SK-N-SH treated with all-trans-retinoic acid at 6 μM for 48 hours (cell line): ENCODE measurements around the gene FLYWCH2.

ENCODE experiments used
- ARNTL ChIP-seq: fragments of 450-650 bp; formaldehyde crosslinking; IDR thresholded peaks from 2 replicates; pipeline ENCODE4 v1.5.0; 2020; ENCODE audit warnings: low read depth, mild to moderate bottlenecking, moderate library complexity, borderline replicate concordance
- BACH2 ChIP-seq: fragments of 250-450 bp; sonication (Bioruptor Pico); IDR thresholded peaks from 2 replicates; pipeline ENCODE4 v1.9.0; 2021; ENCODE audit warnings: mild to moderate bottlenecking, borderline replicate concordance
- CSDC2 ChIP-seq: fragments of 250-450 bp; sonication (Bioruptor Pico); IDR thresholded peaks from 2 replicates; pipeline ENCODE4 v1.5.0; 2020; ENCODE audit warnings: mild to moderate bottlenecking, moderate library complexity
- ESRRG ChIP-seq: fragments of 250-450 bp; sonication (Bioruptor Pico); IDR thresholded peaks from 2 replicates; pipeline ENCODE4 v1.6.1; 2021; ENCODE audit warnings: mild to moderate bottlenecking
- GLIS3 ChIP-seq: fragments of 250-450 bp; sonication (Bioruptor Pico); IDR thresholded peaks from 2 replicates; pipeline ENCODE4 v1.5.0; 2020; ENCODE audit warnings: mild to moderate bottlenecking, moderate library complexity
- ISL1 ChIP-seq: fragments of 250-450 bp; sonication (Bioruptor Pico); IDR thresholded peaks from 2 replicates; pipeline ENCODE4 v2.1.2; 2022; ENCODE audit warnings: mild to moderate bottlenecking, moderate library complexity
- OSR1 ChIP-seq: fragments of 250-450 bp; sonication (Bioruptor Pico); IDR thresholded peaks from 2 replicates; pipeline ENCODE4 v1.8.0; 2022; ENCODE audit warnings: moderate library complexity, mild to moderate bottlenecking, inconsistent platforms
- RARB ChIP-seq: fragments of 250-450 bp; sonication (Bioruptor Pico); IDR thresholded peaks from 2 replicates; pipeline ENCODE4 v1.8.0; 2021; ENCODE audit warnings: mild to moderate bottlenecking, moderate library complexity
- TCF4 ChIP-seq: fragments of 250-450 bp; sonication (Bioruptor Pico); IDR thresholded peaks from 2 replicates; pipeline ENCODE4 v1.8.0; 2021; ENCODE audit warnings: mild to moderate bottlenecking, moderate library complexity, borderline replicate concordance
- TOX ChIP-seq: fragments of 250-450 bp; sonication (Bioruptor Pico); IDR thresholded peaks from 2 replicates; pipeline ENCODE4 v1.8.0; 2021; ENCODE audit warnings: mild to moderate bottlenecking, moderate library complexity, borderline replicate concordance
- ZFP30 ChIP-seq: fragments of 450-650 bp; formaldehyde crosslinking; IDR thresholded peaks from 2 replicates; pipeline ENCODE4 v1.5.0; 2022; ENCODE audit warnings: mild to moderate bottlenecking, moderate library complexity
- ZNF70 ChIP-seq: fragments of 450-650 bp; formaldehyde crosslinking; IDR thresholded peaks from 2 replicates; pipeline ENCODE4 v1.5.0; 2020; ENCODE audit warnings: mild to moderate bottlenecking, moderate library complexity
- TF ChIP-seq, protein P1 (sequence below): fragments of 250-450 bp; sonication (Bioruptor Pico); IDR thresholded peaks from 2 replicates; pipeline ENCODE4 v1.8.0; 2020; ENCODE audit warnings: mild to moderate bottlenecking, moderate library complexity, borderline replicate concordance
- TF ChIP-seq, protein P2 (sequence below): fragments of 250-450 bp; sonication (Bioruptor Pico); IDR thresholded peaks from 2 replicates; pipeline ENCODE4 v1.5.0; 2020; ENCODE audit warnings: mild to moderate bottlenecking, moderate library complexity

DNA sequence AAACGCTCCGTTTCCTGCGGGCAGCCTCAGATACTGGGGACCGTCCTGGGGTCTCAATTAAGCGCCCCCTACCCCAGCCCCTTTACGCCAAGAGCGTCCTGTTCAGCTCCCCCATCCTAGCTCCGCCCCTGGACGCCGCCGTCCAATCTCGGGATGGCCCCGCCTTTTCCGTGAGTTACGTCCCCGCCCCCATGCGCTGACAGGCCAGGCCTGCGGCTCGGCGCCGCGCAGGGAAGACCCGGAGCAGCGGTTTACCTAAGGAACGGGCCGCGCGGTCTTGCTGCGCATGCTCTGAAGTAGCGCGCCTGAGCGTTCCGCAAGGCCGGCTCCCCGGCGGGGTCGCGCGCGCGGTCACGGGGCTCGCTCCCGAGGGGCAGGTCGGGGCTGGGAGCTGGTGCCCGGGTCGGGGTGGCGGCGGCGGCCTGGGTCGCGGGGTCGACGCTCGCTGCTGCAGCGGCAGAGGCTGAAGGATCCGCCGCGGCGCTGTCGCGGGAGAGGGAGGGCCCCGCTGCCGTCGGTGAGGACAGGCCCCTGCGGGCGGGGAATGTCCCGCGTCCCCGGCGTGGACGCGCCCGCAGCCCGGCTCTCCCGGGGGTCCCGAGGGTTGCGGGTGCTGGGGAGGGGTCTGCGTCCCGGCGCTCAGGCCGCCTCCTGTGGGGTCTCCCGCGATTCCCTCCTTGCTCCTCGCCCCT lies 28.8 kb downstream of the FLYWCH2 start, which contains the start of gene FLYWCH1:
- TF ChIP-seq RARB (CRISPR knock-in tag) (no peak), ARNTL (no peak), ISL1 (CRISPR knock-in tag) (no peak), GLIS3 (CRISPR knock-in tag) (peak; percentile 73; the same call in 1 of the 2 replicates), ZFP30 (peak; percentile 33; the same call in 1 of the 2 replicates), BACH2 (CRISPR knock-in tag) (no peak; the same call in 1 of the 2 replicates), CSDC2 (CRISPR knock-in tag) (peak; percentile 95), OSR1 (0 out of 2 replicates have a peak, but pooled peaks have one; percentile 48), TCF4 (no peak), ESRRG (CRISPR knock-in tag) (no peak), ZNF70 (no peak), TOX (CRISPR knock-in tag) (no peak)
- TF ChIP-seq, protein P1, sequence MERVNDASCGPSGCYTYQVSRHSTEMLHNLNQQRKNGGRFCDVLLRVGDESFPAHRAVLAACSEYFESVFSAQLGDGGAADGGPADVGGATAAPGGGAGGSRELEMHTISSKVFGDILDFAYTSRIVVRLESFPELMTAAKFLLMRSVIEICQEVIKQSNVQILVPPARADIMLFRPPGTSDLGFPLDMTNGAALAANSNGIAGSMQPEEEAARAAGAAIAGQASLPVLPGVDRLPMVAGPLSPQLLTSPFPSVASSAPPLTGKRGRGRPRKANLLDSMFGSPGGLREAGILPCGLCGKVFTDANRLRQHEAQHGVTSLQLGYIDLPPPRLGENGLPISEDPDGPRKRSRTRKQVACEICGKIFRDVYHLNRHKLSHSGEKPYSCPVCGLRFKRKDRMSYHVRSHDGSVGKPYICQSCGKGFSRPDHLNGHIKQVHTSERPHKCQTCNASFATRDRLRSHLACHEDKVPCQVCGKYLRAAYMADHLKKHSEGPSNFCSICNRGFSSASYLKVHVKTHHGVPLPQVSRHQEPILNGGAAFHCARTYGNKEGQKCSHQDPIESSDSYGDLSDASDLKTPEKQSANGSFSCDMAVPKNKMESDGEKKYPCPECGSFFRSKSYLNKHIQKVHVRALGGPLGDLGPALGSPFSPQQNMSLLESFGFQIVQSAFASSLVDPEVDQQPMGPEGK (CRISPR knock-in tag), result no peak
- TF ChIP-seq, protein P2, sequence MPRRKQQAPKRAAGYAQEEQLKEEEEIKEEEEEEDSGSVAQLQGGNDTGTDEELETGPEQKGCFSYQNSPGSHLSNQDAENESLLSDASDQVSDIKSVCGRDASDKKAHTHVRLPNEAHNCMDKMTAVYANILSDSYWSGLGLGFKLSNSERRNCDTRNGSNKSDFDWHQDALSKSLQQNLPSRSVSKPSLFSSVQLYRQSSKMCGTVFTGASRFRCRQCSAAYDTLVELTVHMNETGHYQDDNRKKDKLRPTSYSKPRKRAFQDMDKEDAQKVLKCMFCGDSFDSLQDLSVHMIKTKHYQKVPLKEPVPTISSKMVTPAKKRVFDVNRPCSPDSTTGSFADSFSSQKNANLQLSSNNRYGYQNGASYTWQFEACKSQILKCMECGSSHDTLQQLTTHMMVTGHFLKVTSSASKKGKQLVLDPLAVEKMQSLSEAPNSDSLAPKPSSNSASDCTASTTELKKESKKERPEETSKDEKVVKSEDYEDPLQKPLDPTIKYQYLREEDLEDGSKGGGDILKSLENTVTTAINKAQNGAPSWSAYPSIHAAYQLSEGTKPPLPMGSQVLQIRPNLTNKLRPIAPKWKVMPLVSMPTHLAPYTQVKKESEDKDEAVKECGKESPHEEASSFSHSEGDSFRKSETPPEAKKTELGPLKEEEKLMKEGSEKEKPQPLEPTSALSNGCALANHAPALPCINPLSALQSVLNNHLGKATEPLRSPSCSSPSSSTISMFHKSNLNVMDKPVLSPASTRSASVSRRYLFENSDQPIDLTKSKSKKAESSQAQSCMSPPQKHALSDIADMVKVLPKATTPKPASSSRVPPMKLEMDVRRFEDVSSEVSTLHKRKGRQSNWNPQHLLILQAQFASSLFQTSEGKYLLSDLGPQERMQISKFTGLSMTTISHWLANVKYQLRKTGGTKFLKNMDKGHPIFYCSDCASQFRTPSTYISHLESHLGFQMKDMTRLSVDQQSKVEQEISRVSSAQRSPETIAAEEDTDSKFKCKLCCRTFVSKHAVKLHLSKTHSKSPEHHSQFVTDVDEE (CRISPR knock-in tag), result peak; percentile 99
